ENCODE data around the gene ADAMTS7. TPM values are rescaled to one million over a fixed set of nuclear protein-coding genes. Genes with fewer than 3 reads are reported as not detected.
"Not testable (repeated sequence)": the region's sequence is repeated elsewhere in the genome, so short reads cannot be mapped to it uniquely, and the experiment has no call there.

Gene ADAMTS7
- polyA plus RNA-seq (2012; ENCODE audit: low read depth, missing spikeins): 0.33 TPM

- no peak for TF ChIP-seq POLR2AphosphoS5 (IDR thresholded peaks at IDR 0.05; ENCODE audit: low read depth, low read length)
- no peak for TF ChIP-seq SPI1 (IDR thresholded peaks at IDR 0.05; ENCODE audit: low read depth, low read length)
- no peak for TF ChIP-seq TAF1 (IDR thresholded peaks at IDR 0.05; ENCODE audit: low read depth, low read length)
- TF ChIP-seq POLR2A (IDR thresholded peaks at IDR 0.05; ENCODE audit: low read depth, low read length): no peak
- no peak for TF ChIP-seq POU2F2 (IDR thresholded peaks at IDR 0.05; ENCODE audit: low read depth, low read length)
- no peak for TF ChIP-seq PAX5 (IDR thresholded peaks at IDR 0.05; ENCODE audit: insufficient read depth, low read length, severe bottlenecking)
- peak; percentile 92 for DNase-seq (ENCODE audit: insufficient read length, low spot score)
- FAIRE-seq: peak; percentile 20
These were observed at the start of gene ADAMTS7 for GRCh38 chr15:78811124-78811824. ADAMTS7 (minus strand) TSS chr15:78811464; CDS start chr15:78811220, 244 bp downstream.

GRCh38 chr15:78859971-78860719 lies 48.9 kb upstream of the ADAMTS7 start:
- no peak for DNase-seq (ENCODE audit: insufficient read length, low spot score)
- peak; percentile 68 for FAIRE-seq
- TF ChIP-seq POU2F2 (IDR thresholded peaks at IDR 0.05; ENCODE audit: low read depth, low read length) (no peak), SPI1 (IDR thresholded peaks at IDR 0.05; ENCODE audit: low read depth, low read length) (no peak), POLR2AphosphoS5 (IDR thresholded peaks at IDR 0.05; ENCODE audit: low read depth, low read length) (no peak), PAX5 (IDR thresholded peaks at IDR 0.05; ENCODE audit: insufficient read depth, low read length, severe bottlenecking) (no peak), POLR2A (IDR thresholded peaks at IDR 0.05; ENCODE audit: low read depth, low read length) (no peak), TAF1 (IDR thresholded peaks at IDR 0.05; ENCODE audit: low read depth, low read length) (no peak)

- DNase-seq (ENCODE audit: insufficient read length, low spot score) (no peak), FAIRE-seq (no peak)
- TF ChIP-seq POLR2AphosphoS5 (IDR thresholded peaks at IDR 0.05; ENCODE audit: low read depth, low read length) (no peak), POU2F2 (IDR thresholded peaks at IDR 0.05; ENCODE audit: low read depth, low read length) (no peak), SPI1 (IDR thresholded peaks at IDR 0.05; ENCODE audit: low read depth, low read length) (no peak)
These were observed 44.5 kb upstream of the ADAMTS7 start for GRCh38 chr15:78855746-78856145.

GRCh38 chr15:78854833-78855372 lies 43.6 kb upstream of the ADAMTS7 start:
- FAIRE-seq (no peak), DNase-seq (ENCODE audit: insufficient read length, low spot score) (no peak)
- TF ChIP-seq POLR2AphosphoS5 (IDR thresholded peaks at IDR 0.05; ENCODE audit: low read depth, low read length) (no peak), TAF1 (IDR thresholded peaks at IDR 0.05; ENCODE audit: low read depth, low read length) (no peak), PAX5 (IDR thresholded peaks at IDR 0.05; ENCODE audit: insufficient read depth, low read length, severe bottlenecking) (no peak), SPI1 (IDR thresholded peaks at IDR 0.05; ENCODE audit: low read depth, low read length) (no peak), POLR2A (IDR thresholded peaks at IDR 0.05; ENCODE audit: low read depth, low read length) (no peak), POU2F2 (IDR thresholded peaks at IDR 0.05; ENCODE audit: low read depth, low read length) (no peak)

- TF ChIP-seq POLR2AphosphoS5 (IDR thresholded peaks at IDR 0.05; ENCODE audit: low read depth, low read length): no peak
- no peak for DNase-seq (ENCODE audit: insufficient read length, low spot score)
- FAIRE-seq: no peak
These were observed 42.2 kb upstream of the ADAMTS7 start for GRCh38 chr15:78853500-78853899.

- FAIRE-seq: no peak
- no peak for DNase-seq (ENCODE audit: insufficient read length, low spot score)
- TF ChIP-seq SPI1 (IDR thresholded peaks at IDR 0.05; ENCODE audit: low read depth, low read length) (no peak), PAX5 (IDR thresholded peaks at IDR 0.05; ENCODE audit: insufficient read depth, low read length, severe bottlenecking) (no peak), POU2F2 (IDR thresholded peaks at IDR 0.05; ENCODE audit: low read depth, low read length) (no peak), TAF1 (IDR thresholded peaks at IDR 0.05; ENCODE audit: low read depth, low read length) (no peak), POLR2A (IDR thresholded peaks at IDR 0.05; ENCODE audit: low read depth, low read length) (no peak), POLR2AphosphoS5 (IDR thresholded peaks at IDR 0.05; ENCODE audit: low read depth, low read length) (no peak)
These were observed 39.9 kb upstream of the ADAMTS7 start for GRCh38 chr15:78850941-78851755.

GRCh38 chr15:78850352-78850751 lies 39.1 kb upstream of the ADAMTS7 start:
- TF ChIP-seq PAX5 (IDR thresholded peaks at IDR 0.05; ENCODE audit: insufficient read depth, low read length, severe bottlenecking) (no peak), POLR2AphosphoS5 (IDR thresholded peaks at IDR 0.05; ENCODE audit: low read depth, low read length) (no peak), SPI1 (IDR thresholded peaks at IDR 0.05; ENCODE audit: low read depth, low read length) (no peak), TAF1 (IDR thresholded peaks at IDR 0.05; ENCODE audit: low read depth, low read length) (no peak), POU2F2 (IDR thresholded peaks at IDR 0.05; ENCODE audit: low read depth, low read length) (no peak), POLR2A (IDR thresholded peaks at IDR 0.05; ENCODE audit: low read depth, low read length) (no peak)
- FAIRE-seq (no peak), DNase-seq (ENCODE audit: insufficient read length, low spot score) (no peak)

GRCh38 chr15:78847387-78847906 lies 36.2 kb upstream of the ADAMTS7 start:
- FAIRE-seq; DNase-seq (ENCODE audit: insufficient read length, low spot score): not testable (repeated sequence)

GRCh38 chr15:78846906-78847305 lies 35.6 kb upstream of the ADAMTS7 start:
- DNase-seq (ENCODE audit: insufficient read length, low spot score); FAIRE-seq: not testable (repeated sequence)
